ENCODE results near the gene CEP72.
"Not testable (repeated sequence)": the region's sequence is repeated elsewhere in the genome, so short reads cannot be mapped to it uniquely, and the experiment has no call there.

The CEP72 gene

DNA sequence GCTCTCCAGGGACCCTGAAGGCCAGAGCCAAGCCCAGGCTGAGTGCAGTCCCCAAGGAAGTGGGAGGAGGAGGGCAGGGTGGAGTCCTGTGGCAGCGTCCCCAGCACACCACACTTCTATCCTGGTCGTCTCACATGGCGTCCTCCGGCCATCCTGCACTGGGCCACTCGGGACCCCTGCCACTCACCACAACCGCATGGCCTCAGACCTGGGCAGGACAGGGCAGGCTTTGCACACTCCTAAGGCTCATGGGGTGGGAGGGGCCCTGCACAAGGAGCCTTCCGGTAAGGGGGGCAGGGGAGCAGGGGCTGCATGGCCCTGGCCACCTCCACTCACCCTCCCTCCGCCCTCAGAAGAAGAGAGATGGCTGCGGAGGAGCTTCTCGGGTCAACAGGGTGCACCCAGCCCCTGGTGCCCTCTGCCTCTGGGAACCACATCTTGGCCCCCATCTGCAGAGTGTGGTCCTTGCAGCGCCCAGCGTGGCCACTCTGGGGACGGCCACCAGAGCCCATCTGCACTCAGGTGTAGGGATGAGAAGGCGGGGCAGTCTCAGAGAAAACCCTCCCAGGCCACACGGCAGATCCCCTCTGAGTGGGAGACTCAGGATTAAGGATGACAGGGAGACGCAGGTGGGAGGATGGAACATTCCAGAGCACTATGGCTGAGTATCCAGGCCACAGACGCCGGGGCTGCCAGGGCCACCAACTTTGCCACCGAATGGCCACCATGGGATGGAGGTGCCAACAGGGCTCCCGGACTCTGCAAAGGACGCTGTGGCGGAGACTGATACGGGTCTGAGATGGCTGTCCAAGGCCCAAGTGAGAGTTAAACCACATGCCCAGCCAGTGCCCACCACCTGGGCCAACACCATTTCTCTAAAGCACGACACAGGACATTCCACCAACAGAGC is 73.4 kb downstream of the CEP72 start:
- DNase-seq (ENCODE audit: low read depth), result no peak

GRCh38 chr5:686172-686523 is 74.0 kb downstream of the CEP72 start:
- DNase-seq (ENCODE audit: low read depth), result not testable (repeated sequence)

- not testable (repeated sequence) for DNase-seq (ENCODE audit: low read depth)
These were observed 74.8 kb downstream of the CEP72 start for GRCh38 chr5:686936-687335.

DNA sequence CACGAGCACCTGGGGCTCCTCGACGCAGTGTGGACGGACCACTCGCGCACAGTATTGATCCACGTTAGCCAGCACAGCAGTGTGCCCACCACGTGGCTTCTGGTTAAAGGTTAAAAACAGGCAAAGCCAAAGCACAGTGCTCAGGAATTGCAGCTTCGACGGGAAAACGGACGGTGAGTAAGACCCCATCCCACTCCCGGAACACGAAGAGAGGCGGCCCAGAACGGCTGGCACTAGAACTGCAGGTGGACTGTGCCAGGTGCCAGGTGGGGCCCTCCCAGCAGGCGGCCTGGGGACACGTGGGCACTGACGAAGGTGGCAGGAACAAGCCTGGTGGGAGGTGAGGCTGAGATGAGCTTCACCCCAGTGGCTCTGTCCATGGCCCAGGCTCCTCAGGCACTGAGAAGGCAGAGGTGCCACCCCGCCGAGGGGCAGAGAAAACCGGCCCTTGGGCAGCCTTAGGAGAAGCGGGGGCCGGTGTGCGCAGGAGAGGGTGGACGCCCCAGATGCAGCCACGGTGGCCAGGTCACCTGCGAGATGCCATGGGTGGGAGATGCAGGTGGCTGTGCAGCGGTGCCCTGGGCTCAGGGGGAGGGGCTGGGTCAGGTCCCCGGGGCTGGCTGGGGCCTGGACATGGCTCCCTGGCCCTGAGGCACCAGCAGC is 76.3 kb downstream of the CEP72 start:
- DNase-seq (ENCODE audit: low read depth), result not testable (repeated sequence)

- not testable (repeated sequence) for DNase-seq (ENCODE audit: low read depth)
These were observed 78.2 kb downstream of the CEP72 start for GRCh38 chr5:690293-690692.

DNA sequence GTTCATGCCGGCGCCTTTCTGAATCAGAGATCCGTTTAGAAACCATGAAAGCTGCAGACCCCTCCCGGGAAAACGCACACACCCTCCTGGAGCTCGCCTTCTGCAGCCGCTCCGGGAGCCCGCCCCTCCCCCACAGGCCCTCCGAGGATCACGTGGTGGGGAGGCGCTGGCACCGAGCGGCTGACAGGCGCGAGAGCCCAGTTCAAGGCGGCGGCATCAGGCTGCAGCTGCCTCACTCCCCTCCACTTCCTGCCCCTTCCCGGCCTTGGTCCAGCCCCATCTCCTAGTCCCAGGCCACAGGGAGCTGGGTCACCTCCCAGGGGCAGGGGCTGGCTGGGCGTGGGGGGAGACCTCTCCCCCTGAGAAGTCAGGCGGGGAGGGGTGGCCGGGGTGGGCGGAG is 78.9 kb downstream of the CEP72 start:
- not testable (repeated sequence) for DNase-seq (ENCODE audit: low read depth)

DNA sequence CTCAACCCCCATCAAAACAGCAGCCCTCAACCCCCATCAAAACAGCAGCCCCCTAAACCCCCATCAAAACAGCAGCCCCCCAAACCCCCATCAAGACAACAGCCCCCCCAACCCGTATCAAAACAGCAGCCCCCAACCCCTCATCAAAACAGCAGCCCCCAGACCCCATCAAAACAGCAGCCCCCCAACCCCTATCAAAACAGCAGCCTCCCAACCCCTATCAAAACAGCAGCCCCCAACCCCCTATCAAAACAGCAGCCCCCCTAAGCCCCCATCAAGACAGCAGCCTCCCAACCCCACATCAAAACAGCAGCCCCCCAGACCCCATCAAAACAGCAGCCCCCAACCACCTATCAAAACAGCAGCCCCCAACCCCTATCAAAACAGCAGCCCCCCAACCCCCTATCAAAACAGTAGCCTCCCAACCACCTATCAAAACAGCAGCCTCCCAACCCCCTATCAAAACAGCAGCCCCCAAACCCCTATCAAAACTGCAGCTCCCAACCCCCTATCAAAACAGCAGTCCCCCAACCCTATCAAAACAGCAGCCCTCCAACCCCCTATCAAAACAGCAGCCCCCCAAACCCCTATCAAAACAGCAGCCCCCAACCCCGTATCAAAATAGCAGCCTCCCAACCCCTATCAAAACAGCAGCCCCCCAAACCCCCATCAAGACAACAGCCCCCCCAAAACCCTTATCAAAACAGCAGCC is 79.8 kb downstream of the CEP72 start:
- no peak for DNase-seq (ENCODE audit: low read depth)

GRCh38 chr5:692529-693041 is 80.4 kb downstream of the CEP72 start:
- not testable (repeated sequence) for DNase-seq (ENCODE audit: low read depth)

DNA sequence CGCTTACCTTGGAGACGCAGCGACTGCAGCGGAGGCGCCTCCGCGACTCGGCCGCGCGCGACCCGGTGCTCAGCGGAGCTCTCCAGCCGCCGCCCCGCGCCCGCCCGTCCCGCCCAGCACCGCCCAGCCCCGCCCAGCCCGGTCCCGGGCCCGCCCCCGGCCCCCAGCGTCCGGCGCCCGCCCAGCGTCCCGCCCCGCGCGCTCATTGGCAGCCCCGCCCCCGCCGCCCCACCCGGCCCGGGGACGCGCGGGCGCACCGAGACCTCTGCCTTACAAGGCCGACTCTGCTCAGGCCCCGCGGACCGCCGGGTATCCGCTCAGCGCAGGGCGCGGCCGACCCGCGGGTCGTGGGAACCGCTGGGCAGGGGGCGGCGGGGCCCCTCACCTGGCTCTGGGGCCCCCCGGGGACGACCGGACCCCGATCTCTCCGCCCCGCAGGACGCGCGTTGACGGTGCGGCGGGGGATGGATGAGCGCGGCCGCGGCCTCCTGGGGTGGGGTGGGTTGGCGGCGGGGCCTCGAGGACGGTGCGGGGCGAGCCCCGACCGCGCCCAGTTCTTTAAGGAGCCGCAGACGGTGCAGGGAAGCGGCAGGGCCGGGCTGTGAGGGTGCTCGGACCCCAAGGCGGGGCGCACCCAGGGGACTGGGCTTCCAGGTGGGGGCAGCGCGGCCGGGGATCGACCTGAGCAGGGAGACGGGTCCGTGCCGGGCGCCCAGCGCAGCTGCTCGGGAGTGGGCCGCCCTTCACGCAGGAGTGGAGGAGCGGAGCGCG is 81.3 kb downstream of the CEP72 start, which contains the start of gene TPPP:
Gene TPPP (minus strand): TSS at position 82 of the 771 bp plus-strand sequence. CDS start 15,292 bp downstream, outside the sequence.
- DNase-seq (ENCODE audit: low read depth), result peak; percentile 17

DNA sequence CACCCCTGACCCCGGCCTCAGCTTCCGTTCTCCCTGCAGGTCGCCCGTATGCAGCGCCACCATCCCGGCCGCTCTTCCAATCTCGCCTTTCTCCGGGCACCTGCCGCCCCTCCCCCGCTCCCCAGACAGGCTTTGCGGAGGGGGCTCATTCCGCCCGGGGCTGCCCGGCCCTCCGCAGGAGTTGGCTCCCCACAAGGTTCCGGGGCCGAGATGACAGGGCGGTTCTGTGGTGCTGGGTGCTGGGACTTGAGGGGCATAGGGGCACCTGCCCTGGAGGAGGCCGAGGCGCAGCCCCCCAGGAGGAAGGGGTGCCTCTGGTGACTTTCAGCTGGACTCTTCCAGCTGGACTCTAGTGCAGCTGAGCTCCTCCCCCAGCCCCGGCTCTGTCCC is 81.9 kb downstream of the CEP72 start:
- DNase-seq (ENCODE audit: low read depth), result not testable (repeated sequence)

- not testable (repeated sequence) for DNase-seq (ENCODE audit: low read depth)
These were observed 83.3 kb downstream of the CEP72 start for GRCh38 chr5:695475-695874.

DNA sequence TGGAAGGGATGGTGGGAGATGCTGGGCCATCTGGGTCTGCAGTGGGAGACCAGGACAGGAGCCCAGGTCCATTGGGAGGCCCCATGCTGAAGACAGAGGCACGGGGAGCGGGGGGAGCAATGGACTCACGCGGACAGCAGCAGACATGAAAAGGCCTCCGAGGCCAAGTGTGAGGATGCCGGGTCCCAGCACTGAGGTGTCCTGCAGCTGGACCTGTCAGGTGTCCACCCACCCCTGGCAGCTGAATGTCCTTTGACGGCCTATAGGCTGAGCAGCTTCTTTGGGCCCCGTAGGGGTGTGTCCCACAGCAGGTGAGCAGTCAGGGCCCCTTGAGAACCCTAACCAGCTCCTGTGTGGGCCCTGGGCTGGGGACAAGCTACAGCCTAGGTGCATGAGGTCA is 84.1 kb downstream of the CEP72 start:
- DNase-seq (ENCODE audit: low read depth), result not testable (repeated sequence)

DNA sequence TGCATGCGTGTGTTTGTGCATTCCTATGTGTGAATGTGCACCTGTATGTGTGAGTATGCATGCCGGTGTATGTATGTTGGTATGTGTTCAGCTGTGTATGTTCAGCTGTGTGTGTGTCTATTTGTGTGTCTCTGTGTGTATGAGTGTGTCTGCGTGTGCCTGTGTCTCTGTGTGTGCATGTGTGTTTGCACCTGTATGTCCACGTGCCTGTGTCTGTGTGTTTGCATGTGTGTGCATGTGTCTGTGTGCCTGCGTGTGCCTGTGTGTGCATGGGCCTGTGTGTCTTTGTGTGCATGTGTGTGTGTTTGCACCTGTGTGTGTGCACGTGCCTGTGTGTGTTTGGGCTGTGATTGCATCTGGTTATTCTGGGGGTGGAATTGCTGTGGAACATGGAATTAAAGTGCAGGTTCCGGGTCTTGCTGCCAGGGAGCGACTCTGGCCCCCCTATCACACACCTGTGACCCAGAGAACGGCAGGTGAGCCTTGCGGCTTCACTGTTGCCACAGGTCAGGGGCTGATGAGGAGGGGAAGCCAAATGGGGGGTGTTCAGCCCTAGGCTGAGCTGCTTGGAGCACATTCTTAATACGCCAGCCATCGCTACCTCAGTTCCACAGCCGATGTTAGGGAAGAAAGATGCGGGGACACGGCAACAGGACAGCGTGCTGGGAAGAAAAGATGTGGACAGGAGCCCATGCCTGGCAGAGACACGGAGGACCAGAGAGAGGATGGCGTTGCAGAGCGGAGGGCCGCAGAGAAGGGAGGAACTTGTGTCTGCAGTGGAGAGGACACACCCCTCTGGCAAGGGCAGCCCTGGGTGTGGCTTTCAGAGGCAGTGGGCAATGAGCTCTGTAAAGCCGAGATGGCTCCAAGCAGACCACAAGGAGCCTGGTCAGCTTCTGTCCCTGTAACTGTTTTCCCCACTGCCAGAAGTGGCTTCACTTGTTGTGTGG is 84.9 kb downstream of the CEP72 start:
- not testable (repeated sequence) for DNase-seq (ENCODE audit: low read depth)

Data from GM04504 (cell line).